Peyer's patch (tissue), 4 donors: ENCODE results near the gene GJA8.

ENCODE experiments used
- CTCF ChIP-seq, 6 experiments: fragments of 450-650 bp in 4 of 6; fragments of 200-600 bp in 2 of 6; sonication (generic) in 1 of 6; IDR thresholded peaks; one replicate each; pipeline ENCODE4 v1.5.1; 2017 to 2019; ENCODE audit warnings: antibody characterized with exemption in 6 of 6, mild to moderate bottlenecking in 3 of 6, moderate library complexity in 1 of 6
- POLR2A ChIP-seq, 2 donors: fragments of 450-650 bp; IDR thresholded peaks; one replicate each; pipeline ENCODE4 v1.5.1; 2017; ENCODE audit warnings: antibody characterized with exemption in 2 of 2, mild to moderate bottlenecking in 2 of 2, moderate library complexity in 2 of 2

DNA sequence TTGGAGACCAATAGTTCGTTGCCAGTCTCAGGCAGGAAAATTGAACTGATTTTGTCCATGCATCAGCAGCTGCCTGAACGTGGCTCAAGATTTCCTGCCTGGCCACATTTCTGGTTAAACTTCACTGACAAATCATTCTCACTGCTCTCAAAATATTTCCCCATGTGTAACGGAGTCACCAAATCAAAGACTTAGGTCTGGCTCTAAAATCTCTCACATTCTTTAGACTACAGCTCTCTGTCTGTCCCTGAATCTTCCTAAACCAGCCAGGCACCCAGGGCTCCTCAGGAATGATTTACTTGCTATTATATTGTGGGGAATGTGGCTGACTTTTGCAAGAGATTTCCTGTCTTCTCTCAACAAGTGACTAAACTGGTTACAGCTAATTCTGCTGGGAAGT lies 49.2 kb upstream of the GJA8 start:
- TF ChIP-seq POLR2A (IDR thresholded peaks at IDR 0.05) (no peak), CTCF (IDR thresholded peaks at IDR 0.05) (no peak)
